ENCODE measurements around the gene CROCC. TPM values are rescaled to one million over a fixed set of nuclear protein-coding genes. Genes with fewer than 3 reads are reported as not detected.
"Not testable (repeated sequence)": the region's sequence is repeated elsewhere in the genome, so short reads cannot be mapped to it uniquely, and the experiment has no call there.

The CROCC gene
- total RNA-seq, 3 donors from 2014 or later: 12.2 to 32.5 (median 16.8) TPM

GRCh38 chr1:16913181-16913832, 8.4 kb upstream of the CROCC start:
- DNase-seq (peak in 2 of 3 donors; percentile 23 to 57), ATAC-seq (peak; percentile 5)
- Histone ChIP-seq H3K36me3 (ENCODE audit: low read depth) (no peaks in the 10 kb centered on the region), H3K4me1 (ENCODE audit: low read depth) (peaks cover 10% of the 10 kb centered on the region), H3K4me3 (peak overlapping the region; percentile 68), H3K9me3 (no peaks in the 10 kb centered on the region)
- intact Hi-C loops (cut with DNase I, micrococcal nuclease): no loop called here
- TF ChIP-seq CTCF (IDR thresholded peaks at IDR 0.05): no peak

GRCh38 chr1:16913833-16914662, 7.7 kb upstream of the CROCC start:
- intact Hi-C loops (cut with DNase I, micrococcal nuclease): no loop called here
- ATAC-seq: peak; percentile 97
- peaks cover 10% of the 10 kb centered on the region for H3K4me1 ChIP-seq (ENCODE audit: low read depth)

GRCh38 chr1:16914928-16915626, 6.7 kb upstream of the CROCC start:
- H3K4me1 ChIP-seq (ENCODE audit: low read depth); H3K9me3 ChIP-seq; H3K36me3 ChIP-seq (ENCODE audit: low read depth); intact Hi-C loops (cut with DNase I, micrococcal nuclease); ATAC-seq; H3K4me3 ChIP-seq: not testable (repeated sequence)
- DNase-seq: peak in 2 of 3 donors; percentile 35 to 56

More at GRCh38 chr1:16913833-16914662, 7.7 kb upstream of the CROCC start:
- Histone ChIP-seq H3K4me3 (peak overlapping the region; percentile 68), H3K9me3 (no peaks in the 10 kb centered on the region), H3K36me3 (ENCODE audit: low read depth) (no peaks in the 10 kb centered on the region)
- peak; percentile 91 to 99 (median 96) for DNase-seq
- no peak for TF ChIP-seq CTCF (IDR thresholded peaks at IDR 0.05)

- H3K36me3 ChIP-seq (ENCODE audit: low read depth): no peaks in the 10 kb centered on the region
- TF ChIP-seq CTCF (IDR thresholded peaks at IDR 0.05): no peak
- no peaks in the 10 kb centered on the region for H3K9me3 ChIP-seq
- H3K4me1 ChIP-seq (ENCODE audit: low read depth): peaks cover 10% of the 10 kb centered on the region
- ATAC-seq (no peak), DNase-seq (peak in 2 of 3 donors; percentile 24 to 28)
- H3K4me3 ChIP-seq: no peak overlapping the region
- intact Hi-C loops (cut with DNase I, micrococcal nuclease): no loop called here
Observed at GRCh38 chr1:16915627-16915973, 6.1 kb upstream of the CROCC start.

GRCh38 chr1:16916036-16916880, 5.5 kb upstream of the CROCC start:
- intact Hi-C loops (cut with DNase I, micrococcal nuclease); H3K4me1 ChIP-seq (ENCODE audit: low read depth); ATAC-seq; H3K9me3 ChIP-seq; H3K36me3 ChIP-seq (ENCODE audit: low read depth); H3K4me3 ChIP-seq: not testable (repeated sequence)
- DNase-seq: peak in 2 of 3 donors; percentile 25 to 29

GRCh38 chr1:16918371-16918770, 3.4 kb upstream of the CROCC start:
- DNase-seq (peak in 2 of 3 donors; percentile 11 to 16), ATAC-seq (no peak)
- intact Hi-C loops (cut with DNase I, micrococcal nuclease): no loop called here
- no peak overlapping the region for H3K4me3 ChIP-seq
- TF ChIP-seq CTCF (IDR thresholded peaks at IDR 0.05): no peak
- H3K9me3 ChIP-seq: no peaks in the 10 kb centered on the region
- no peaks in the 10 kb centered on the region for H3K36me3 ChIP-seq (ENCODE audit: low read depth)
- H3K4me1 ChIP-seq (ENCODE audit: low read depth): peaks cover 7% of the 10 kb centered on the region

GRCh38 chr1:16918936-16919665, 2.6 kb upstream of the CROCC start:
- intact Hi-C loops (cut with DNase I, micrococcal nuclease); H3K4me1 ChIP-seq (ENCODE audit: low read depth); H3K36me3 ChIP-seq (ENCODE audit: low read depth); DNase-seq; H3K9me3 ChIP-seq; ATAC-seq; H3K4me3 ChIP-seq: not testable (repeated sequence)

Measured in mucosa of descending colon (tissue), 3 donors.